Stimulated activated naive CD8-positive, alpha-beta T cell treated with anti-CD3 and anti-CD28 coated beads, Interleukin-15, amount 100 ng/mL, for 72 hours (primary cell): ENCODE results near the gene IRS2.
A peak's percentile ranks its signal among the peaks of the same experiment; 100 is the strongest.
"Not testable (repeated sequence)": the region's sequence is repeated elsewhere in the genome, so short reads cannot be mapped to it uniquely, and the experiment has no call there.

Source experiments
- ATAC-seq: fragments of 150-1000 bp; cut with Tn5 transposase; 2 replicates; pipeline ENCODE4 v1.10.0; 2021; ENCODE audit warnings: mild to moderate bottlenecking, moderate library complexity
- DNase-seq, 2 donors: peaks; one replicate each; pipeline ENCODE4 v3.0.0; 2021 to 2022
- H3K27ac Mint-ChIP-seq, 2 donors: one replicate each; pipeline ENCODE4 v1.8.0; 2022; ENCODE audit warnings: mild to moderate bottlenecking in 2 of 2, mixed read lengths in 2 of 2, moderate library complexity in 2 of 2
- H3K27me3 Mint-ChIP-seq: one replicate; pipeline ENCODE4 v1.8.0; 2022; ENCODE audit warnings: mixed read lengths
- H3K4me1 Mint-ChIP-seq: one replicate; pipeline ENCODE4 v1.8.0; 2022; ENCODE audit warnings: mild to moderate bottlenecking, mixed read lengths
- H3K4me3 Mint-ChIP-seq, 2 donors: one replicate each; pipeline ENCODE4 v1.8.0; 2022; ENCODE audit warnings: mild to moderate bottlenecking in 2 of 2, mixed read lengths in 2 of 2, moderate library complexity in 1 of 2
- H3K9me3 Mint-ChIP-seq, 2 donors: one replicate each; pipeline ENCODE4 v1.8.0; 2022; ENCODE audit warnings: mixed read lengths in 2 of 2

Gene IRS2

GRCh38 chr13:109740121-109740520 lies 46.3 kb downstream of the IRS2 start:
- Mint-ChIP-seq H3K27ac (peak overlapping the region in 1 of 2 donors; percentile 64), H3K4me1 (peaks cover 17% of the 10 kb centered on the region), H3K4me3 (no peak overlapping the region), H3K9me3 (no peaks in the 10 kb centered on the region), H3K27me3 (peaks cover 23% of the 10 kb centered on the region)
- no peak for DNase-seq
- ATAC-seq: no peak

GRCh38 chr13:109738298-109738746 lies 48.1 kb downstream of the IRS2 start:
- ATAC-seq (no peak), DNase-seq (no peak)
- Mint-ChIP-seq H3K27me3 (peaks cover 17% of the 10 kb centered on the region), H3K4me1 (peaks cover 9% of the 10 kb centered on the region), H3K27ac (no peak overlapping the region), H3K9me3 (peaks cover 0 to 3% of the 10 kb centered on the region in 2 donors), H3K4me3 (no peak overlapping the region)

- peaks cover 7% of the 10 kb centered on the region for H3K4me1 Mint-ChIP-seq
- peaks cover 21% of the 10 kb centered on the region for H3K27me3 Mint-ChIP-seq
- ATAC-seq (no peak), DNase-seq (no peak)
- peaks cover 0 to 7% of the 10 kb centered on the region in 2 donors for H3K9me3 Mint-ChIP-seq
- no peak overlapping the region for H3K4me3 Mint-ChIP-seq
- peak overlapping the region in 1 of 2 donors; percentile 1 for H3K27ac Mint-ChIP-seq
Observed at GRCh38 chr13:109737606-109738005, 48.8 kb downstream of the IRS2 start.

- DNase-seq (no peak), ATAC-seq (no peak)
- Mint-ChIP-seq H3K4me1 (peaks cover 7% of the 10 kb centered on the region), H3K27ac (no peak overlapping the region), H3K4me3 (no peak overlapping the region), H3K9me3 (peaks cover 0 to 7% of the 10 kb centered on the region in 2 donors), H3K27me3 (peaks cover 21% of the 10 kb centered on the region)
Observed at GRCh38 chr13:109737046-109737573, 49.3 kb downstream of the IRS2 start.

- no peak for ATAC-seq
- DNase-seq: no peak
- H3K27ac Mint-ChIP-seq: no peak overlapping the region
- peaks cover 10% of the 10 kb centered on the region for H3K27me3 Mint-ChIP-seq
- peaks cover 0 to 7% of the 10 kb centered on the region in 2 donors for H3K9me3 Mint-ChIP-seq
- no peak overlapping the region for H3K4me3 Mint-ChIP-seq
- peaks cover 7% of the 10 kb centered on the region for H3K4me1 Mint-ChIP-seq
Observed at GRCh38 chr13:109735436-109735966, 50.9 kb downstream of the IRS2 start.

- H3K4me3 Mint-ChIP-seq: no peak overlapping the region
Observed at GRCh38 chr13:109734002-109734785, 52.2 kb downstream of the IRS2 start.

GRCh38 chr13:109733550-109733949 lies 52.8 kb downstream of the IRS2 start:
- peak; percentile 35 for ATAC-seq
- H3K9me3 Mint-ChIP-seq: peaks cover 0 to 7% of the 10 kb centered on the region in 2 donors
- no peak for DNase-seq
- peak overlapping the region in 1 of 2 donors; percentile 57 for H3K27ac Mint-ChIP-seq
- no peak overlapping the region for H3K4me3 Mint-ChIP-seq
- peaks cover 7% of the 10 kb centered on the region for H3K4me1 Mint-ChIP-seq
- H3K27me3 Mint-ChIP-seq: peaks cover 13% of the 10 kb centered on the region

More at GRCh38 chr13:109734002-109734785, 52.2 kb downstream of the IRS2 start:
- DNase-seq (no peak), ATAC-seq (peak; percentile 16)
- Mint-ChIP-seq H3K4me1 (peaks cover 7% of the 10 kb centered on the region), H3K27ac (peak overlapping the region in 1 of 2 donors; percentile 57), H3K27me3 (peaks cover 8% of the 10 kb centered on the region), H3K9me3 (peaks cover 0 to 7% of the 10 kb centered on the region in 2 donors)

GRCh38 chr13:109732470-109733170 lies 53.8 kb downstream of the IRS2 start:
- H3K4me1 Mint-ChIP-seq, H3K9me3 Mint-ChIP-seq, DNase-seq, H3K27ac Mint-ChIP-seq, ATAC-seq: not testable (repeated sequence)
- Mint-ChIP-seq H3K4me3 (peak overlapping the region in 1 of 2 donors; percentile 86), H3K27me3 (peaks cover 19% of the 10 kb centered on the region)

- DNase-seq: no peak
- no peak overlapping the region for H3K4me3 Mint-ChIP-seq
- H3K27ac Mint-ChIP-seq: no peak overlapping the region
- peaks cover 0 to 7% of the 10 kb centered on the region in 2 donors for H3K9me3 Mint-ChIP-seq
- peaks cover 27% of the 10 kb centered on the region for H3K27me3 Mint-ChIP-seq
- ATAC-seq: no peak
- H3K4me1 Mint-ChIP-seq: peaks cover 7% of the 10 kb centered on the region
Observed at GRCh38 chr13:109730812-109731335, 55.5 kb downstream of the IRS2 start.

GRCh38 chr13:109728791-109729731 lies 57.3 kb downstream of the IRS2 start:
- DNase-seq (no peak), ATAC-seq (no peak)
- peaks cover 0 to 7% of the 10 kb centered on the region in 2 donors for H3K9me3 Mint-ChIP-seq
- peaks cover 27% of the 10 kb centered on the region for H3K27me3 Mint-ChIP-seq
- no peak overlapping the region for H3K4me3 Mint-ChIP-seq
- peak overlapping the region in 1 of 2 donors; percentile 39 for H3K27ac Mint-ChIP-seq
- peaks cover 7% of the 10 kb centered on the region for H3K4me1 Mint-ChIP-seq

- Mint-ChIP-seq H3K4me3 (no peak overlapping the region), H3K4me1 (peaks cover under 1% of the 10 kb centered on the region), H3K27ac (peak overlapping the region in 1 of 2 donors; percentile 50), H3K27me3 (peaks cover 20% of the 10 kb centered on the region), H3K9me3 (peaks cover 0 to under 1% of the 10 kb centered on the region in 2 donors)
- no peak for DNase-seq
- no peak for ATAC-seq
Observed at GRCh38 chr13:109728061-109728460, 58.3 kb downstream of the IRS2 start.

GRCh38 chr13:109727251-109727650 lies 59.1 kb downstream of the IRS2 start:
- Mint-ChIP-seq H3K9me3 (no peaks in the 10 kb centered on the region), H3K27ac (no peak overlapping the region), H3K27me3 (peaks cover 19% of the 10 kb centered on the region), H3K4me3 (no peak overlapping the region), H3K4me1 (no peaks in the 10 kb centered on the region)
- ATAC-seq (no peak), DNase-seq (no peak)

GRCh38 chr13:109725995-109726637 lies 60.3 kb downstream of the IRS2 start:
- Mint-ChIP-seq H3K27me3 (peaks cover 19% of the 10 kb centered on the region), H3K4me1 (no peaks in the 10 kb centered on the region), H3K4me3 (no peak overlapping the region), H3K9me3 (no peaks in the 10 kb centered on the region), H3K27ac (no peak overlapping the region)
- no peak for DNase-seq
- ATAC-seq: no peak

- DNase-seq (no peak), ATAC-seq (no peak)
- Mint-ChIP-seq H3K9me3 (no peaks in the 10 kb centered on the region), H3K27ac (no peak overlapping the region), H3K4me1 (no peaks in the 10 kb centered on the region), H3K4me3 (no peak overlapping the region), H3K27me3 (peaks cover 21% of the 10 kb centered on the region)
Observed at GRCh38 chr13:109725297-109725696, 61.1 kb downstream of the IRS2 start.
